Stomach (tissue), 4 donors: ENCODE data around the gene RBBP8NL.

Experiments used
- EP300 ChIP-seq: sonication (generic); formaldehyde crosslinking; IDR thresholded peaks from one replicate; pipeline ENCODE4 v1.6.1; 2017; ENCODE audit warnings: antibody characterized with exemption
- POLR2A ChIP-seq, 4 donors: fragments of 450-650 bp; IDR thresholded peaks; one replicate each; pipeline ENCODE4 v1.6.1; 2016; ENCODE audit warnings: antibody characterized with exemption in 4 of 4, control low read depth in 2 of 4, mild to moderate bottlenecking in 1 of 4, moderate library complexity in 1 of 4
- POLR2AphosphoS5 ChIP-seq, 3 donors: sonication (generic); formaldehyde crosslinking; IDR thresholded peaks; one replicate each; pipeline ENCODE4 v1.6.1; 2016; ENCODE audit warnings: antibody characterized with exemption in 3 of 3
- TF ChIP-seq, protein P1 (sequence below), 7 experiments: fragments of 450-650 bp in 4 of 7; fragments of 200-600 bp in 3 of 7; sonication (generic) in 3 of 7; IDR thresholded peaks; one replicate each; pipeline ENCODE4 v1.5.1; 2016 to 2019; ENCODE audit warnings: antibody characterized with exemption in 7 of 7, control low read depth in 2 of 7, mild to moderate bottlenecking in 1 of 7

DNA sequence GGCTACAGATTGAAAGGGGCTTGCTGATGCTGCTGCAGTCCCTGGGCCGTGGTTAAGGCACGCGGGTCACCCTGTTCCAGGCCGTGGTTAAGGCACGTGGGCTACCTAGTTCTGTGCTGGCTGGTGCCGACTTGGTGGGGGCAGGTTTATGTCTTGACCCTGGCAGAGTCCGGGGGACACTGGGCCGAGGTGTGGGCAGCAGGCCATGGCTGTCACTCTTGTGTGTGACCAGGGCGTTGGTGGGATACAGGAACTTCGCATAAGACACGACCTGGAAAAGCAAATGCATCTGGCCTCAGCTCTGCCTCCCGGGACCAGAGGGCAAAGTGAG is 34.0 kb downstream of the RBBP8NL start:
- TF ChIP-seq, protein P1, sequence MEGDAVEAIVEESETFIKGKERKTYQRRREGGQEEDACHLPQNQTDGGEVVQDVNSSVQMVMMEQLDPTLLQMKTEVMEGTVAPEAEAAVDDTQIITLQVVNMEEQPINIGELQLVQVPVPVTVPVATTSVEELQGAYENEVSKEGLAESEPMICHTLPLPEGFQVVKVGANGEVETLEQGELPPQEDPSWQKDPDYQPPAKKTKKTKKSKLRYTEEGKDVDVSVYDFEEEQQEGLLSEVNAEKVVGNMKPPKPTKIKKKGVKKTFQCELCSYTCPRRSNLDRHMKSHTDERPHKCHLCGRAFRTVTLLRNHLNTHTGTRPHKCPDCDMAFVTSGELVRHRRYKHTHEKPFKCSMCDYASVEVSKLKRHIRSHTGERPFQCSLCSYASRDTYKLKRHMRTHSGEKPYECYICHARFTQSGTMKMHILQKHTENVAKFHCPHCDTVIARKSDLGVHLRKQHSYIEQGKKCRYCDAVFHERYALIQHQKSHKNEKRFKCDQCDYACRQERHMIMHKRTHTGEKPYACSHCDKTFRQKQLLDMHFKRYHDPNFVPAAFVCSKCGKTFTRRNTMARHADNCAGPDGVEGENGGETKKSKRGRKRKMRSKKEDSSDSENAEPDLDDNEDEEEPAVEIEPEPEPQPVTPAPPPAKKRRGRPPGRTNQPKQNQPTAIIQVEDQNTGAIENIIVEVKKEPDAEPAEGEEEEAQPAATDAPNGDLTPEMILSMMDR (IDR thresholded peaks at IDR 0.05): no peak
- TF ChIP-seq POLR2A (IDR thresholded peaks at IDR 0.05) (no peak), EP300 (no peak), POLR2AphosphoS5 (IDR thresholded peaks at IDR 0.05) (no peak)
